PC-9 (cell line): Measurements from ENCODE around the gene ZSCAN25. TPM values are rescaled to one million over a fixed set of nuclear protein-coding genes. Genes with fewer than 3 reads are reported as not detected.
A peak's percentile ranks its signal among the peaks of the same experiment; 100 is the strongest.

ENCODE experiments used
- BruUV-seq: library from RNA; stranded (reverse); fragments of 400-500 nt; replicated peaks from 2 replicates; lab custom pipeline; 2021; lab: Mats Ljungman, UMichigan
- CTCF ChIA-PET: fragments of 300-600 bp; sonication (Branson Sonifier 250); formaldehyde crosslinking; loops from one replicate; lab custom pipeline; 2022; ENCODE audit warnings: antibody characterized with exemption; lab: Charles Lee
- POLR2A ChIA-PET: fragments of 300-600 bp; sonication (Branson Sonifier 250); formaldehyde crosslinking; loops from one replicate; lab custom pipeline; 2022; ENCODE audit warnings: antibody characterized with exemption; ENCODE audit not compliant: unreplicated experiment; lab: Charles Lee
- DNase-seq, 2 experiments: peaks; one replicate each; pipeline versions ENCODE4 v3.0.0 to v3.0.0-alpha.2; 2015 to 2022; ENCODE audit warnings: mixed read lengths in 1 of 2
- H2AFZ ChIP-seq: fragments of 200-600 bp; sonication (generic); 2 replicates; pipeline ENCODE4 v1.8.1; 2017; ENCODE audit warnings: antibody characterized with exemption
- H3F3A ChIP-seq: fragments of 200-600 bp; sonication (generic); 2 replicates; pipeline ENCODE4 v1.8.1; 2017; ENCODE audit warnings: antibody characterized with exemption, mild to moderate bottlenecking, low read depth; ENCODE audit not compliant: insufficient read depth
- H3K27ac ChIP-seq: fragments of 200-600 bp; sonication (generic); 2 replicates; pipeline ENCODE4 v1.6.1; 2016; ENCODE audit warnings: mixed run types
- H3K27me3 ChIP-seq: fragments of 200-600 bp; sonication (generic); 2 replicates; pipeline ENCODE4 v1.6.1; 2016; ENCODE audit warnings: low read depth, mixed run types; ENCODE audit not compliant: insufficient read depth
- H3K36me3 ChIP-seq: fragments of 200-600 bp; sonication (generic); 2 replicates; pipeline ENCODE4 v1.6.1; 2016; ENCODE audit warnings: low read depth, mixed run types
- H3K4me1 ChIP-seq: fragments of 200-600 bp; sonication (generic); replicated peaks from 2 replicates; pipeline ENCODE4 v1.6.1; 2016; ENCODE audit warnings: mixed run types; ENCODE audit not compliant: insufficient read depth
- H3K4me2 ChIP-seq: fragments of 200-600 bp; sonication (generic); 2 replicates; pipeline ENCODE4 v1.6.1; 2017; ENCODE audit warnings: mixed run types
- H3K4me3 ChIP-seq: fragments of 200-600 bp; sonication (generic); 2 replicates; pipeline ENCODE4 v1.6.1; 2016; ENCODE audit warnings: mixed run types
- H3K79me2 ChIP-seq: fragments of 200-600 bp; sonication (generic); 2 replicates; pipeline ENCODE4 v1.6.1; 2017; ENCODE audit warnings: low read depth, mixed run types
- H3K9me2 ChIP-seq: fragments of 200-600 bp; sonication (generic); 2 replicates; pipeline ENCODE4 v1.8.1; 2017; ENCODE audit warnings: mild to moderate bottlenecking; ENCODE audit not compliant: insufficient read depth
- H3K9me3 ChIP-seq: fragments of 200-600 bp; sonication (generic); 2 replicates; pipeline ENCODE4 v1.8.1; 2016; ENCODE audit warnings: low read depth; ENCODE audit not compliant: insufficient read depth
- H4K20me1 ChIP-seq: fragments of 200-600 bp; sonication (generic); 2 replicates; pipeline ENCODE4 v1.8.1; 2017; ENCODE audit not compliant: insufficient read depth
- CTCF ChIP-seq: fragments of 200-600 bp; sonication (generic); conservative IDR thresholded peaks from 2 replicates; pipeline ENCODE4 v1.6.1; 2017; ENCODE audit warnings: mixed run types, antibody characterized with exemption, mild to moderate bottlenecking, moderate library complexity
- EZH2 ChIP-seq: fragments of 200-600 bp; sonication (generic); IDR thresholded peaks from 2 replicates; pipeline ENCODE4 v1.8.0; 2017; ENCODE audit warnings: antibody characterized with exemption, low read depth
- intact Hi-C: fragments of 100-400 bp; cut with micrococcal nuclease; formaldehyde crosslinking; loops from one replicate; pipeline ENCODE4 v1.10.0; 2022; ENCODE audit not compliant: unreplicated experiment
- total RNA-seq: library from RNA; stranded (reverse); gene quantifications from 2 replicates; pipeline ENCODE4 v1.2.3, GENCODE V29; 2021

ZSCAN25 gene
- total RNA-seq, 1 experiment from 2014 or later, result 21.8 TPM

- TF ChIP-seq EZH2 (no peak), CTCF (no peak)
- H3K36me3 ChIP-seq, result no peaks in the 10 kb centered on the region
- peak overlapping the region; percentile 4; the same call in 1 of the 2 replicates for H3K4me3 ChIP-seq
- peak overlapping the region; percentile 51 for H3K27ac ChIP-seq
- H3K4me2 ChIP-seq, result peak overlapping the region; percentile 58
- H4K20me1 ChIP-seq, result no peaks in the 10 kb centered on the region
- H3K9me3 ChIP-seq, result no peaks in the 10 kb centered on the region
- POLR2A ChIA-PET, result no interaction called here
- no peaks in the 10 kb centered on the region for H3K9me2 ChIP-seq
- DNase-seq, result peak; percentile 49 to 76
- H2AFZ ChIP-seq, result peak overlapping the region; percentile 22; the same call in 1 of the 2 replicates
- H3K27me3 ChIP-seq, result no peaks in the 10 kb centered on the region
- no peaks in the 10 kb centered on the region for H3F3A ChIP-seq
- peaks cover 15% of the 10 kb centered on the region for H3K4me1 ChIP-seq
- H3K79me2 ChIP-seq, result no peaks in the 10 kb centered on the region
- no TSS peak for BruUV-seq
- CTCF ChIA-PET, result interaction anchor here (0.6 kb wide), 1 partner anchor 207 kb away, joined by 7 read pairs; no protein-coding TSS in a partner anchor
- intact Hi-C loops, result no loop called here
Observed at GRCh38 chr7:99679032-99679399, 62.3 kb downstream of the ZSCAN25 start.

- Histone ChIP-seq H3K27me3 (no peaks in the 10 kb centered on the region), H3K4me2 (peak within 1 kb of the TSS; percentile 58), H3K9me3 (no peaks in the 10 kb centered on the region), H3F3A (no peaks in the 10 kb centered on the region), H3K4me1 (peaks cover 15% of the 10 kb centered on the region), H3K79me2 (no peaks in the 10 kb centered on the region), H4K20me1 (no peaks in the 10 kb centered on the region), H2AFZ (peak within 1 kb of the TSS; percentile 22; the same call in 1 of the 2 replicates), H3K27ac (peak within 1 kb of the TSS; percentile 51), H3K9me2 (no peaks in the 10 kb centered on the region), H3K36me3 (no peaks in the 10 kb centered on the region), H3K4me3 (peak within 1 kb of the TSS; percentile 4; the same call in 1 of the 2 replicates)
- ChIA-PET CTCF (no interaction called here), POLR2A (interaction anchor here (0.9 kb wide), 1 partner anchor 15 kb away, joined by 4 read pairs; no protein-coding TSS in a partner anchor)
- TSS peak; percentile 98 for BruUV-seq
- intact Hi-C loops, result no loop called here
- DNase-seq, result peak in 1 of 2 experiments; percentile 12
- TF ChIP-seq EZH2 (no peak), CTCF (no peak)
Observed at GRCh38 chr7:99679400-99680191, 62.9 kb downstream of the ZSCAN25 start, which contains the start of gene CYP3A5. Gene CYP3A5 (minus strand): TSS chr7:99679996. CDS start chr7:99679896, 100 bp downstream.

Other genes starting within 250 kb of the ZSCAN25 start
- 276 and 289 TPM in 2 replicates for gene ARPC1B, start 242.2 kb upstream of the ZSCAN25 start, total RNA-seq
- gene PDAP1, start 208.3 kb upstream of the ZSCAN25 start, total RNA-seq, result 141 and 180 TPM in 2 replicates
- 167 and 178 TPM in 2 replicates for gene BUD31, start 208.0 kb upstream of the ZSCAN25 start, total RNA-seq
- 8.0 and 8.8 TPM in 2 replicates for gene PTCD1, start 178.1 kb upstream of the ZSCAN25 start, total RNA-seq
- 69.0 and 81.5 TPM in 2 replicates for gene CPSF4, start 178.0 kb upstream of the ZSCAN25 start, total RNA-seq
- 251 and 660 TPM in 2 replicates for gene ATP5MF, start 150.8 kb upstream of the ZSCAN25 start, total RNA-seq
- 30.8 and 38.8 TPM in 2 replicates for gene ZNF789, start 144.1 kb upstream of the ZSCAN25 start, total RNA-seq
- gene ZNF394, start 116.7 kb upstream of the ZSCAN25 start, total RNA-seq, result 21.1 and 34.1 TPM in 2 replicates
- 10.0 and 13.2 TPM in 2 replicates for gene ZKSCAN5, start 112.3 kb upstream of the ZSCAN25 start, total RNA-seq
- gene FAM200A, start 64.8 kb upstream of the ZSCAN25 start, total RNA-seq, result 6.9 and 7.1 TPM in 2 replicates
- gene ZNF655, start 58.3 kb upstream of the ZSCAN25 start, total RNA-seq, result 75.6 and 83.0 TPM in 2 replicates
- 1.5 and 1.8 TPM in 2 replicates for gene TMEM225B, start 18.7 kb upstream of the ZSCAN25 start, total RNA-seq
- 2.0 and 3.2 TPM in 2 replicates for gene CYP3A5, start 63.0 kb downstream of the ZSCAN25 start, total RNA-seq
- not detected in 2 replicates for gene CYP3A7, start 118.2 kb downstream of the ZSCAN25 start, total RNA-seq
- gene CYP3A4, start 167.2 kb downstream of the ZSCAN25 start, total RNA-seq, result not detected in 2 replicates
- not detected in 2 replicates for gene CYP3A43, start 211.1 kb downstream of the ZSCAN25 start, total RNA-seq